RPMI8226 (cell line): Measurements from ENCODE around the gene PODXL2.
"Not testable (repeated sequence)": the region's sequence is repeated elsewhere in the genome, so short reads cannot be mapped to it uniquely, and the experiment has no call there.

ENCODE experiments used
- DNase-seq: peaks from one replicate; pipeline ENCODE4 v3.0.0-alpha.2; 2015

Gene PODXL2

GRCh38 chr3:127628788-127629466, at the start of gene PODXL2:
PODXL2 (plus strand) TSS chr3:127629185; CDS start chr3:127629220, 35 bp downstream.
- peak; percentile 82 for DNase-seq

- DNase-seq = no peak
Measured at GRCh38 chr3:127580327-127581060, 48.5 kb upstream of the PODXL2 start.

- DNase-seq = no peak
Measured at GRCh38 chr3:127584734-127585133, 44.3 kb upstream of the PODXL2 start.

- no peak for DNase-seq
Measured at GRCh38 chr3:127585163-127585812, 43.7 kb upstream of the PODXL2 start.

GRCh38 chr3:127585813-127586413, 43.1 kb upstream of the PODXL2 start:
- no peak for DNase-seq

GRCh38 chr3:127587876-127588275, 41.1 kb upstream of the PODXL2 start:
- DNase-seq = no peak

- DNase-seq = no peak
Measured at GRCh38 chr3:127588806-127589577, 40.0 kb upstream of the PODXL2 start.

GRCh38 chr3:127589600-127590281, 39.2 kb upstream of the PODXL2 start:
- DNase-seq = peak; percentile 23

- no peak for DNase-seq
Measured at GRCh38 chr3:127590282-127590592, 38.7 kb upstream of the PODXL2 start.

GRCh38 chr3:127590593-127591465, 38.2 kb upstream of the PODXL2 start, which contains the start of gene TPRA1:
TPRA1 (minus strand) TSS chr3:127590733; CDS start chr3:127580146, 10,587 bp downstream.
- DNase-seq = peak; percentile 96

- DNase-seq = no peak
Measured at GRCh38 chr3:127593178-127593577, 35.8 kb upstream of the PODXL2 start.

GRCh38 chr3:127595303-127595702, 33.7 kb upstream of the PODXL2 start:
- DNase-seq = no peak

GRCh38 chr3:127597020-127597771, 31.8 kb upstream of the PODXL2 start:
- DNase-seq = no peak

GRCh38 chr3:127598841-127599570, 30.0 kb upstream of the PODXL2 start:
- DNase-seq = no peak

- no peak for DNase-seq
Measured at GRCh38 chr3:127600749-127601456, 28.1 kb upstream of the PODXL2 start.

- no peak for DNase-seq
Measured at GRCh38 chr3:127604035-127604434, 24.9 kb upstream of the PODXL2 start.

- DNase-seq = no peak
Measured at GRCh38 chr3:127604546-127605165, 24.3 kb upstream of the PODXL2 start.

GRCh38 chr3:127605547-127605946, 23.4 kb upstream of the PODXL2 start:
- not testable (repeated sequence) for DNase-seq
